ENCODE measurements around the gene DAP3.

Gene DAP3

DNA sequence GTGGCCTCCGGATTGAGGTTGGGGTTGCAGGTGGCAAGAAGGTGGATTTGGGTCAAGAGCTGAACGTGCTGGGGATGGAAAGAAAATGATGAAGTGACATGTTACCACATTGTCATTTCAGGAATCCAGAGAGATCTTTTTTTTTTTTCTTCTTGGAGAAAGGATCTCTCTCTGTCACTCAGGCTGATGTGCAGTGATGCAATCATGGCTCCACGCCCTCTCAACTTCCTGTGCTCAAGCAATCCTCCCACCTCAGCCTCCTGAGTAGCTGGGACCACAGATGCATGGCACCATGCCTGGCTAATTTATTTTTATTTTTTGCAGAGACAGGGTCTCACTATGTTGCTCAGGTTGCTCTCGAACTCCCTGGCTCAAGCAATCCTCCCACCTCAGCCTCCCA is 87.5 kb downstream of the DAP3 start:
- DNase-seq (ENCODE audit: low spot score): no peak

DNA sequence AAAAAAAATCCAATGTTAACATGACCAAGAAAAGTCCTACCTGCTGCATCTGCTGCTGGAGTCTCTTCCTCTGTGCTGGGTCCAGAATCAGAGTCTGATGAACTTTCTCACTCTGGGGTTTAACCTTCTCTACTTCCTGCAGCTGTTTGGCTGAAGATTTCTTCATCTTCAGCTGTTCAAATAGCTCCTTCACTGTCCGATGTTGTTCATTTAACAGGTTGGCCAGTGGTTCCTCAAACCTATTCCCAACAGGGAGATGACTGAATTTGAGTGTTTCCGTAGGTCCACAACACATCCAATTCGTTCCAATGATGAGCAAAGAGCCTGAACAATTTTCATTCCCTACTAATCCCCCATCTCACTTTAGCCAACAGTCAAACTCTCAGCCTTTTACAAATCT is 88.7 kb downstream of the DAP3 start:
- no peak for DNase-seq (ENCODE audit: low spot score)

Data from AG20443 (cell line).